ENCODE data around the gene PRKCA. TPM values are rescaled to one million over a fixed set of nuclear protein-coding genes. Genes with fewer than 3 reads are reported as not detected.

The PRKCA gene
- total and polyA plus RNA-seq, 4 donors, result 3.0 to 14.1 (median 5.4) TPM

GRCh38 chr17:66444031-66444430 lies 141.6 kb downstream of the PRKCA start:
- H3K27ac ChIP-seq (ENCODE audit: low read depth in 1 of 2, low read length in 2 of 2), result no peak overlapping the region
- DNase-seq (ENCODE audit: low spot score), result no peak
- TF ChIP-seq REST (IDR thresholded peaks at IDR 0.05), result no peak
- no peak for TF ChIP-seq TAF1 (conservative IDR thresholded peaks at IDR 0.05)
- TF ChIP-seq JUND (IDR thresholded peaks at IDR 0.05), result no peak
- no peak for TF ChIP-seq HNF4A (conservative IDR thresholded peaks at IDR 0.05)
- TF ChIP-seq EGR1 (IDR thresholded peaks at IDR 0.05; ENCODE audit: low read depth in 2 of 2), result no peak
- no peak for TF ChIP-seq RXRA (IDR thresholded peaks at IDR 0.05)
- no peak for TF ChIP-seq NR2F2 (IDR thresholded peaks at IDR 0.05)
- TF ChIP-seq GABPA (IDR thresholded peaks at IDR 0.05 in 1 of 2, conservative IDR thresholded peaks at IDR 0.05 in 1 of 2), result no peak
- no peak for TF ChIP-seq RAD21 (IDR thresholded peaks at IDR 0.05)
- no peak for TF ChIP-seq ZBTB33 (IDR thresholded peaks at IDR 0.05)
- no peak for TF ChIP-seq FOXA1 (IDR thresholded peaks at IDR 0.05)
- TF ChIP-seq HNF4G (IDR thresholded peaks at IDR 0.05), result no peak
- TF ChIP-seq FOXA2 (IDR thresholded peaks at IDR 0.05), result no peak
- no peaks in the 10 kb centered on the region for H3K27me3 ChIP-seq (ENCODE audit: control insufficient read depth in 4 of 4, insufficient read depth in 4 of 4, low read length in 3 of 4)
- H3K4me1 ChIP-seq (ENCODE audit: control insufficient read depth in 4 of 4, insufficient read depth in 4 of 4, low read length in 3 of 4), result no peaks in the 10 kb centered on the region
- WGBS, result 92% methylated on average over 4 of the region's 4 CpGs
- H3K36me3 ChIP-seq (ENCODE audit: control insufficient read depth in 4 of 4, insufficient read depth in 3 of 4, low read depth in 1 of 4, low read length in 3 of 4), result no peaks in the 10 kb centered on the region
- peaks cover 0 to 2% (median 0%) of the 10 kb centered on the region in 4 donors for H3K9me3 ChIP-seq (ENCODE audit: control insufficient read depth in 4 of 4, low read length in 3 of 4)
- H3K4me3 ChIP-seq (ENCODE audit: low read depth in 1 of 3, low read length in 3 of 3), result no peak overlapping the region
- H3K9ac ChIP-seq (ENCODE audit: low read depth in 1 of 2, low read length in 2 of 2), result no peak overlapping the region

DNA sequence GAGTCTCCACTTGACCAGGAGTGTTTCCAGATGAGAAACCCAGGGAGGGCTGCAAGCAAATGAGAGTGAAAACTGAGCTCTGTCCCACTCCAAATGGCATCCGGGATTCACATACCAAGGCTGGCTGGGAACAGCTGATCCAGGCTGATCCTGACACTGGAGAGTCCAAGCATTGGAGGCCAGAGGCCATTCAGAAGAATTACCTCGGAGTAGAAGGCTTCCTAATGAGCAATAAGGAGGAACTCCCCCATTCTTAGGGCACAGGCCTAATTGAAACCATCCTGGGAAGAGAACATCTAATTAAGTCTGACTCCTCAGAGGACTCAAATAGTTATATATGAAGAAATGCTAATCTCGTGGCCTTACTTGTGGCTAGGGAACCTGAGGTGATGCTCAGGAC lies 142.8 kb downstream of the PRKCA start:
- TF ChIP-seq TAF1 (conservative IDR thresholded peaks at IDR 0.05) (no peak), CTCF (IDR thresholded peaks at IDR 0.05; ENCODE audit: low read depth, low read length, missing input control) (no peak), HNF4G (IDR thresholded peaks at IDR 0.05) (no peak), HNF4A (conservative IDR thresholded peaks at IDR 0.05) (no peak), RXRA (IDR thresholded peaks at IDR 0.05) (no peak), ATF3 (IDR thresholded peaks at IDR 0.05) (no peak), SP1 (IDR thresholded peaks at IDR 0.05) (no peak), FOXA2 (IDR thresholded peaks at IDR 0.05) (no peak), EGR1 (IDR thresholded peaks at IDR 0.05; ENCODE audit: low read depth in 2 of 2) (no peak), REST (IDR thresholded peaks at IDR 0.05) (no peak), NR2F2 (IDR thresholded peaks at IDR 0.05) (no peak), RAD21 (IDR thresholded peaks at IDR 0.05) (no peak), ZBTB33 (IDR thresholded peaks at IDR 0.05) (no peak), FOXA1 (IDR thresholded peaks at IDR 0.05) (no peak), JUND (IDR thresholded peaks at IDR 0.05) (no peak), GABPA (IDR thresholded peaks at IDR 0.05 in 1 of 2, conservative IDR thresholded peaks at IDR 0.05 in 1 of 2) (no peak), YY1 (IDR thresholded peaks at IDR 0.05) (no peak)
- TF ChIP-seq, protein P1, sequence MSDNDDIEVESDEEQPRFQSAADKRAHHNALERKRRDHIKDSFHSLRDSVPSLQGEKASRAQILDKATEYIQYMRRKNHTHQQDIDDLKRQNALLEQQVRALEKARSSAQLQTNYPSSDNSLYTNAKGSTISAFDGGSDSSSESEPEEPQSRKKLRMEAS (IDR thresholded peaks at IDR 0.05), result no peak
- WGBS, result 92% methylated on average over 3 of the region's 3 CpGs
- Histone ChIP-seq H3K27ac (ENCODE audit: low read depth in 1 of 2, low read length in 2 of 2) (no peak overlapping the region), H3K9me3 (ENCODE audit: control insufficient read depth in 4 of 4, low read length in 3 of 4) (peaks cover 0 to 2% (median 0%) of the 10 kb centered on the region in 4 donors), H3K36me3 (ENCODE audit: control insufficient read depth in 4 of 4, insufficient read depth in 3 of 4, low read depth in 1 of 4, low read length in 3 of 4) (no peaks in the 10 kb centered on the region), H3K4me3 (ENCODE audit: low read depth in 1 of 3, low read length in 3 of 3) (no peak overlapping the region), H3K27me3 (ENCODE audit: control insufficient read depth in 4 of 4, insufficient read depth in 4 of 4, low read length in 3 of 4) (no peaks in the 10 kb centered on the region), H3K4me1 (ENCODE audit: control insufficient read depth in 4 of 4, insufficient read depth in 4 of 4, low read length in 3 of 4) (peaks cover 0 to 4% (median 0%) of the 10 kb centered on the region in 4 donors), H3K9ac (ENCODE audit: low read depth in 1 of 2, low read length in 2 of 2) (no peak overlapping the region)
- no peak for DNase-seq (ENCODE audit: low spot score)

All from liver (tissue), 9 donors.